Stimulated activated CD4-positive, alpha-beta T cell treated with anti-CD3 and anti-CD28 coated beads, Interleukin-15, amount 100 ng/mL, for 1 hour (primary cell): ENCODE measurements around the gene SV2C.

ENCODE experiments used
- DNase-seq, 2 donors: peaks; one replicate each; pipeline ENCODE4 v3.0.0-alpha.2; 2020; ENCODE audit warnings: low read depth in 1 of 2, low spot score in 1 of 2

The SV2C gene

GRCh38 chr5:76099286-76099702, 16.1 kb downstream of the SV2C start:
- no peak for DNase-seq

GRCh38 chr5:76099756-76100155, 16.6 kb downstream of the SV2C start:
- DNase-seq: no peak

- DNase-seq: no peak
Measured at GRCh38 chr5:76104027-76104426, 20.8 kb downstream of the SV2C start.

- no peak for DNase-seq
Measured at GRCh38 chr5:76106149-76106548, 23.0 kb downstream of the SV2C start.

GRCh38 chr5:76111477-76112174, 28.4 kb downstream of the SV2C start:
- no peak for DNase-seq

DNA sequence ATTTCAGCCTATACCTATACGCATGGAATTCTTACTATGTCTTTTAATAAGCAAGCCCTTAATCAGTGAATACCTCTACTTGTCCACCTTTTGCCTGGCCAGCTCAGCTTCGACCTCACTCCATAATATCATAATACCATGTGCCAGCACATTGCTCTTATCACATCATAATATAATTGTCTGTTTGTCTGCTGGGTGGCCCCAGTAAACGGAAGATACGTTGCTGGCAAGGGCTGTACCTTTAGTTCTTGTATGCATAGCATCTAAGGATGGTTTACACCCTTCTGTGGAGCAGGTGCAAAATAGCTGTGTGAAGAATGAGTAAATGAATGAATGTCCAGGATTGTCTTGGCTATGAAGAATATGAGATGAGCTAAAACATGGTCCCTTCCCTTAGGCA, 29.9 kb downstream of the SV2C start:
- DNase-seq: no peak

DNA sequence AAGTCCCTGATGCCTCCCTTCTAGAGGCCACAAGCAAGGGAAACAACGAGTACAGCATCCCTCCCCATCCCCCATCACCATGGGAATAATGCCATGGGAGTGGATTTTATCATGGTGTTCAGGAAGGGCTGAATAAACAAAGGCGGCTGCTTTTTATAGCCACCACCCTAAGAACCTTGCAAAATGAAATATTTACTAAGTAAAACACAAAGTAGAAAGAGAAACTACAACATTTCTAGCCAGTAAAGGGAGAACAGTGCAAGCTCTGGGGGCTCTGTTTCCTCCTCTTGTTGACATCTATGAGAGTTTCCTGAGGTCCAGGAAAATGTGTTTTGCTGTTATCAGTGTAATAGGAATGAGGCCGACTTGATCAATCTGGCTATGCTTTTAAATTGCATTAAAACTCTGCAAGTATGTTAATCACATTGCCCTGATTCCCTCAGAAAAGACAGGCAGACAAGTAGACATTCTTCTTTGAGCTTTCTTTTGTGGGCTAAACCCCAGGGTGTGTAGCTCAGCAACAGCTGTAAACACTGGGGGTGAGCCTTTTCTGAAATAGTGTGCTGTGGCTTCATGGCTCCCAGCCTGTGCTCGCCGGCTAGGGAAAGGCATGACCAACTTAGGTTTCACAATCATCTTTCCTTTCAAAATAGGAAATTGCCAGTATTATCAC, 31.1 kb downstream of the SV2C start:
- no peak for DNase-seq

DNA sequence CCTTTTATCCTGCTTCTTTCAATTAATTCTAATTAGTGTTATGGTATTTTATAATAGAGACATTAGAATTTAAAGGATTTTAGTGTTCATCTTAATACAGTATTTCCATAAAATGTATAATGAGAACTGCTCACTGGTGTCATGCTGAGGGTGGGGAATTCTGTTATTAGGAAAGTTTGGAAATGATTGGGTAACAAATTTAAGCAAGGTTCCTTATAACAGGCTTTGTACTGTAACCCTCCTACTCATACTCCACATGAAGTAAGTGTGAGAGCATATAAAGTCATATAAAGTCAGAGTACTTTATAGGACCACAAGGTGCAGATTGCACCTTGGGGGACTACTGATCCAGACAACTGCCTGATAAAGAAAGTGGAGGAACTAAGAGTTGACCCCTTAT, 42.2 kb downstream of the SV2C start:
- DNase-seq: no peak

GRCh38 chr5:76125888-76126287, 42.7 kb downstream of the SV2C start:
- DNase-seq: no peak

- no peak for DNase-seq
Measured at GRCh38 chr5:76134003-76134402, 50.8 kb downstream of the SV2C start.

DNA sequence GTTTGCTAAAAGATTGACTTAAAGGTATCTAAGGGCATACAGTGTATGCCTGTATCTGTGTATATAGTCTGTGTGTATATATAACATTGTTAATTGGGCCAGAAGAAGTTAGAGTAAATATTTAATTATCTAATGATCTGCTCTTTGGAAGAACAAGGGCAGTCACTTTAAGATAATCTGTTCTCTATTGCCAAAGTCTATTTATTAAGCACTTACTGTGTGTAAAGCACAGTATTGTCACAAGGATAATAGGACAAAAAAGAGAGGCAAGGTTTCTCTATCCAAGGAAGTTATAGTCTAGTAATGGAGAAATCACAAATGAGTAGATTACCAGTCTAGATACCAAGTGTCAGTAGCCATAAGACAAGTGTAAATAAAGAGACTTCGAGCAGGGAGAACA, 51.5 kb downstream of the SV2C start:
- no peak for DNase-seq

DNA sequence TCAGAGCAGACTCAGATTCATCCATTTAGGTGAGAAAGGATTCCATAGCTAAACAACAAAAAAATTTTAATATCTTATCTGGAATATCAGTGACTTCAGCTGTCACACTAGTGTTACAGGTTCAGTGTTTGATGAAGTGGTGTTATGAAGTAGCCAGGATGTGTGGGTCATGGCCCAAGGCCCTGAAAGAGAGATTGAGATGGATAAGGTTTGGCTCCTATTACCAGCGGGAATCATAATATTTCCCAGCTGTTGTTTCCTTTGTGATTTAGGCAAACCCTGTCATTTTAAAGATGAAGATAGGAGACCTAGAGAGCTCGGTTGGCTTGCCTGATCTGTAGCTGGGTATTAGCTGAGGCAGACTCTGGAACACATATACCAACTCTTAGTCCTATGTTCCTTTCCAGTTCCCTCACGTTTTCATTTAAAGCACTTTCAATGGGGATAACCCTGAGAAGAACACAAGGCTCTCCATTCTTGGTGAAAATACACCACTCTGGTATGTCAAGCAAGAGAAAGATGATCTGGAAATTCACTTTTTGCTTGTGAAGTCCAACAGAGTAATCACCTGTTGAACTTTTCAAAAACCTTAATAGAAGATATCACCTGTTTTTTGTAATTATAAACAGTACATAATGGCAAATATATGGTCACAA, 54.8 kb downstream of the SV2C start:
- no peak for DNase-seq

DNA sequence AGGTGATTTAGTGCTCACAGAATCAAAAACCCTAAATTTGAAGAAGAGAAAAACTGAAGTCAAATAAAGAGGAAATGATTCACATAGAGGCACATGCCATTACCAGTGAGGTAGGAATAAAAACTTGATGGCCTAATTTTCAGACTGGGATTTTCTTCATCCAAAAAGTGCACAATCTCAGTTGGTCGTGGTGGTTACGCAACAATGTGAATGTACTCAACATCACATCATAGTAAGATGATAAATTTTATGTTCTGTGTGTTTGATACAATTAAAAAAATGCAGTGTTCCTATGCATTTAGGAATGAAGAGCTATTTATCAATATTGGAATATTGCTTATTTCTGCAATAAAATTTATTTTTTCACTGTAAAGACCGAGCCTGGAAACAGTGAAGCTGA, 60.7 kb downstream of the SV2C start:
- DNase-seq: no peak

DNA sequence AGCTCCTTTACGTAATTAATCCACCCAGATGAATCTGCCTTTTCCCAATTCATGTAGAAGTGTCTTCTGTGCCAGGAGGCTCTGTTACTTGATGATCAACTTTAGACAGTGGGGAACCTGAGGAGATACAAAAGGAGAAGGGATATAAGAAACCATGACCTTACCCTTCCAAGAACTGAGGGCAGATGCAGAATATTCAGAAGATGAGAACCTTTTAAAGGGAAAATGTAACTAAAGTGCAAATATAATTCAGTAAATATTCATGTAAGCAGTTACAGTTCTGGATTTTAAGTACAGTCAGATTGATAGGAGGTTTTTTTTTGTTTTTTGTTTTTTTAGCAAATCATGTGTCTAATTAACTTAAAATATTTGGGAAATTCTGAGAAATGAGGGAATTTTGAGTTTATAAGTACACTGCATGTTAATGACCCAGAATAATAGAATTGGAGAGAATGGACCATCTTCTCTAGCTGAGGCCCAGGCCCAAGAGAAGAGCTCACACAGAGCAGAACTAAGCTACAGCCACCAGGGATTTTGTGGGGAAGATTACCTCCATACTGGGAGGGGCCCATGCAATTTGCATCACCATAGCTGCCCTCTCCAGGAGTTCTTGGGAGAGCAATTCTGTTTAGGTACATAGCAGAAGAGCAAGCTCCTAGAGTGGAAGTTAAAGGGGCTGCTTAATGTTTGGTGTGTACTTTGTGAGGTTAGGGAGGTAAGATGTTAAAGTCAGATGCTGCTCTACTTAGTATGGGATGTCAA, 61.5 kb downstream of the SV2C start:
- DNase-seq: no peak

DNA sequence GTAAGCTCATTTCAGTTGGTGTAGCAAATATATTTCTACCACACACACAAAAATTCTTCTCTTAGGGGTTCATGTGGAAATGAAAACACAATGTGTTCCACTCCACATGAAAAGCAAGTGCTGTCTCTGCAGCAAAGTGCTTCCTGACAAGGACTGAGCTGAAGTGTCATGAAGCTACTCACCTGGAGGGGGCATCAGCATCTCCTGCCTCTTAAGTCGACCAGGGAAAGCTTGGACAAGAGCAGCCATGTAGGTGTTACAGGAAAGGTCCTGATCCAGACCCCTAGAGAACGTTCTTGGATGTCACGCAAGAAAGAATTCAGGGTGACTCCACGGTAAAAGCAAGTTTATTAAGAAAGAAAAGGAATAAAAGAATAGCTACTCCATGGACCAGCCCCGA, 62.8 kb downstream of the SV2C start:
- DNase-seq: no peak

DNA sequence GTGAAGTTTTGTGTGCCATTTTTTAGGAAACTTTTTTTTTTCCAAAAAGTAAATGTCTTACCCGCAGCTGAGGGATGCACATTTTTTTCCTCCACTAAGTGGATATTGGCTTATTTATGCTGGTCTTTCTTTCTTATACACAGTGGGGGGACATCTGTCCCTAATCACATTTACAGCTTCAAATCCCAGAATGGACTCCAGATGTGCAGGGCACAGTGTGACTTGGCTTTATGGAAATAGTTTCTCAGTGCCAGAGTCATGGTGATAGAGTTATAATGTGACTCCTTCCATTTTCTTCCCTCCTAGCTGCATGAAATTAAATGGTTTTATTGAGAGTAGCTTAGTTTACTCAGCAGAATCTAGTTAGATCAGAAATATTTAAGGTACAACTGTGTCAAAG, 66.5 kb downstream of the SV2C start:
- no peak for DNase-seq

DNA sequence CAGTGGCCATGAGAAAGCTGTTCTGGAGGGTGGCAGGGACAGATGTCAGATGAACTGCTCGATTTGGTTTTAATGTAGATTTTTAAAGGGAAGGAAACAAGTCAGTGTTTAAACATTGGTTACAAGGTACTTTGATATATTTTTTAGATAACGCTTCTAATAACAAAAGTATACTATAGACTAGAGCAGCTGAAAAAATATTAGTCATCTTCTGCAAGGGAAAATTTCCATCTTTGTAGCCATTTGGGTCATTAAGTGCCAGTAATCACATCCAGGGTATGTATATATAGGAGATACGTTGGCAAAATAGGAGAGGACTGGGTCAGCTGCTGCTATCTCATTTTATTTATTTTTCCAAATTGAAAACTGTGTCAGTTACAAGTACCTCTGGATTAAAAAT, 69.0 kb downstream of the SV2C start:
- DNase-seq: no peak

DNA sequence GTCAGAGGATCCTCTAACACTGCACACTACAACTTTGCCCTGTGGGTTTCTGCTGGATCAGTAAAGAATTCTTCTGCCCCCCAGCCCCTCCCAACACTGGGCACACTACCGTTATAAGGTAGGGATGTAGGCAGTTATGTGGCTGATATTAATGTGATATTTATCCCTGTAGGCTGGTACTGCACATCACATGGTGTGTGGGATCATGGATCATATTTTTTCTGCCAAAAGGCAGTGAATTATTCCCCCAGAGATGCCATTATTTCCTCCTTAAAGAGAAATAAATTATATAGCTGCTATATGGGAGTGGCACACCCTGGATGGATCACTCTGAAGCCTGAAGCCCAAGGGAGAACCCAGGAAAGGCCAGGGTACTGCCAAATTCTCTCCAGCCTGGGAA, 69.5 kb downstream of the SV2C start:
- no peak for DNase-seq

- no peak for DNase-seq
Measured at GRCh38 chr5:76153271-76153670, 70.1 kb downstream of the SV2C start.

DNA sequence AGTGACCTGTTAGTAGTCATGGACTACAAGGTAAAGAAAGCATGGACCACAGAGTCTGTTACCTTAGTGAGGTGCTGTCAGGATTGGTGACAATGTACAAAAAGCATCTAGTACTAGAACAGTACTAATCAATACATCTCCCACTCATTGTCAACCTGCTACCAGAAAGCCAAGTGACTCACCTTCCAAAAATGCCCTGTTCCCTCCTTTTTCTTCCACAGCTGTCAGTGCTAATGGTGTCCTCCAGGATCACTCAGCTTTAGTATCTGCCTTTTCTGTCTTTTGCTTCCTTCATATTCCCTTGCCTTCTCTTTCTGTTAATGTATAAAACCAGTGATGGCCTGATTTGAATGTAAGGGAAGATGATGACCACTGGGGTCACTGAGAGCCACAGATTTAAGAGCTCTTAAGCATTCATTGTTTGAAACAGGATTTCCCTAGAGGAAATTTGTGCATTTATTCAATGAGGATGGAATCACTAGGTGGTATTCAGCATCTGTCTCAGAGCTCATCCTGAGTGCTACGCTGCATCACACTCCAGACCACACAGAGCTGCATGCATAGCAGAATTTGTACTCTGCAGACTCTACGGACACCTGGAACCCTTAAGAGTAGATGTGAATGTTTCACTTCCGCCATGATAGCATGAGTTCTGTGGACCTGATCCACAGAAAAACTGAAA, 71.0 kb downstream of the SV2C start:
- no peak for DNase-seq

DNA sequence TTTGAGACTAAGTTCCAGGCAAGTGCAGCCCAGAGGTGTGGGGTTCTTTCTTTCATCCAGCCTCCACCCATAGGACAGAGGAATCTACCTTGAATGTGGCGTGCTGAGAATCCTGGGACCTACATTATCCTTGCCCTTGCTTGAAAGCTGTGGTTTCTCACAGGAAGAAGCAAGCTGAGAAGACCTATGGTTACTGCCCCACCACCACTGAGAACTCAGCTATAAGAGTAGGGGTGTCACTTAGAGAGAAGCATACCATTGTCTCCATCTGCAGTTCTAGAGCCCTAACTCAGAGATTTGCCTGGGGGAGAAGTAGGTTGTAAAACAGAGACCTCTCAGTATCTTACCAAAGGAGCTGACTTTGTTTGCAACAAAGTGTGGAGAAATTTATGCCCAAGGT, 72.4 kb downstream of the SV2C start:
- no peak for DNase-seq
